Small intestine (tissue), 7 donors: ENCODE measurements around the gene HSD11B1L. TPM values are rescaled to one million over a fixed set of nuclear protein-coding genes. Genes with fewer than 3 reads are reported as not detected.
"Not testable (repeated sequence)": the region's sequence is repeated elsewhere in the genome, so short reads cannot be mapped to it uniquely, and the experiment has no call there.

Experiments
- DNase-seq, 2 donors: peaks; one replicate each; pipeline versions ENCODE4 v3.0.0 to v3.0.0-alpha.2; 2013
- FAIRE-seq: peaks from 2 replicates; lab custom pipeline; 2012; peaks lifted over from hg19 to GRCh38; lab: Jason Lieb, UNC
- H3K27ac ChIP-seq, 3 donors: one replicate each; pipeline ENCODE4 v1.5.1; 2013; ENCODE audit warnings: low read length in 2 of 3, mild to moderate bottlenecking in 2 of 3, control low read depth in 1 of 3, inconsistent platforms in 1 of 3, low read depth in 1 of 3, moderate library complexity in 1 of 3
- H3K27me3 ChIP-seq, 3 donors: one replicate each; pipeline ENCODE4 v1.6.1; 2013; ENCODE audit warnings: low read length in 3 of 3, inconsistent platforms in 1 of 3; ENCODE audit not compliant: control insufficient read depth in 3 of 3, insufficient read depth in 3 of 3
- H3K36me3 ChIP-seq, 3 donors: one replicate each; pipeline ENCODE4 v1.6.1; 2013; ENCODE audit warnings: low read length in 3 of 3, inconsistent platforms in 1 of 3, low read depth in 1 of 3, mild to moderate bottlenecking in 1 of 3, moderate library complexity in 1 of 3; ENCODE audit not compliant: control insufficient read depth in 3 of 3, insufficient read depth in 2 of 3
- H3K4me1 ChIP-seq, 3 donors: one replicate each; pipeline ENCODE4 v1.6.1; 2013; ENCODE audit warnings: low read length in 2 of 3, inconsistent platforms in 1 of 3, low read depth in 1 of 3, mild to moderate bottlenecking in 1 of 3, moderate library complexity in 1 of 3; ENCODE audit not compliant: control insufficient read depth in 3 of 3, insufficient read depth in 2 of 3
- H3K4me3 ChIP-seq, 3 donors: one replicate each; pipeline ENCODE4 v1.5.1; 2013; ENCODE audit warnings: low read length in 3 of 3, control low read depth in 1 of 3, inconsistent platforms in 1 of 3, low read depth in 1 of 3, mild to moderate bottlenecking in 1 of 3, moderate library complexity in 1 of 3
- H3K9me3 ChIP-seq, 2 donors: one replicate each; pipeline ENCODE4 v1.6.1; 2013; ENCODE audit warnings: low read depth in 1 of 2, low read length in 1 of 2; ENCODE audit not compliant: control insufficient read depth in 2 of 2, insufficient read depth in 1 of 2
- WGBS, 3 donors: extraction: QIAGEN DNeasy Blood & Tissue Kit; methylation state at CpG; one replicate each; pipeline ENCODE4 v1.1.7; 2013; 5-methylcytosine and 5-hydroxymethylcytosine counted together
- polyA plus RNA-seq, 4 donors: library from polyadenylated mRNA; stranded (reverse) in 3 of 4; unstranded in 1 of 4; fragments of 200-250 nt in 3 of 4; fragments of 120-200 nt in 1 of 4; gene quantifications; one replicate each; pipeline versions ENCODE4 v1.2.1 to v1.2.3, GENCODE V29; 2013
- donor health status: healthy with polysubstance abuse.
- donor health status: control.
- donor health status: control.
- donor health status: Bipolar disorder and iron deficiency.
- donor health status: healthy.

Gene HSD11B1L
- polyA plus RNA-seq, 4 donors, result 4.5 to 6.0 (median 4.6) TPM

DNA sequence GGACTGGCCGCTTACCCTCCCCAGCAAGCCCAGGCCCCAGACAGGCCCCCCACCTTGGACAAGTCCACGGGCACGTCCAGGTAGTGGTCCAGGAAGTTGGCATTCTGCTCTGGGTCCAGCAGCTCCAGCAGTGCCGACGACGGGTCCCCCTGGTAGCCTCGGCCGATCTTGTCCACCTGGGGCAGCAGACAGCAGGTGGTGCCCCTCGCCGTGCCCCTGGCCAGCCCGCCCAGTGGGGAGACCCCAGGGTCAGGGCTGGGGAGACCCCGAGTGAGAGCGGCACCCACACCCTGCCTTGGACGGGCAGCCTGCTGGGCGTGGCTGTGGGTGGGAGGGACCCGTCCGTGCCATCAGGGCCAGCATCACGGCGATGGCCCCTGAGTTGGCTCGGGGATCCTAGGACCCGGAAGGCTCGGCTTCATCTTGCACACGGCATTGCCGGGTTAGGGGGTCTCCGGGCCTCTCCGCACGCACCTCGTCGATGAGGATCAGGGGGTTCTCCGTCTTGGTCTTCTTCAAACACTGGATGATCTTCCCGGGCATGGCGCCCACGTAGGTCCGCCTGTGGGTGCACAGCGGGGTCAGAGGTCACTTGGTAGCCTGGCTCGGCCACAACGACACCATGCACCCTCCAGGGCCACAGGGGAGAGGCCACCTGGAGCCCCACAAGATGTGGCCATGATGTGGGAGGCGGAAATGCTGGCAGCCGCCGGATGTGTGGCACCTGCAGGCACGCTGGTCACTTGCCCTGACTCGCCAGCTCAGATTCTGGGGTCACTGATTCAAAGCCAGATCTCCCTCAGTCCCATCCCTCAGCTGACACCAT lies 15.6 kb downstream of the HSD11B1L start:
- Histone ChIP-seq H3K9me3 (peaks cover 0 to 5% of the 10 kb centered on the region in 2 donors), H3K4me3 (no peak overlapping the region), H3K36me3 (peaks cover 9 to 97% (median 23%) of the 10 kb centered on the region in 3 donors), H3K27ac (no peak overlapping the region), H3K27me3 (no peaks in the 10 kb centered on the region), H3K4me1 (peaks cover 0 to 14% (median 0%) of the 10 kb centered on the region in 3 donors)
- 84 to 89% (median 88%) methylated on average over 37 to 42 of the region's 42 CpGs for WGBS, 3 donors
- DNase-seq (no peak), FAIRE-seq (no peak)

DNA sequence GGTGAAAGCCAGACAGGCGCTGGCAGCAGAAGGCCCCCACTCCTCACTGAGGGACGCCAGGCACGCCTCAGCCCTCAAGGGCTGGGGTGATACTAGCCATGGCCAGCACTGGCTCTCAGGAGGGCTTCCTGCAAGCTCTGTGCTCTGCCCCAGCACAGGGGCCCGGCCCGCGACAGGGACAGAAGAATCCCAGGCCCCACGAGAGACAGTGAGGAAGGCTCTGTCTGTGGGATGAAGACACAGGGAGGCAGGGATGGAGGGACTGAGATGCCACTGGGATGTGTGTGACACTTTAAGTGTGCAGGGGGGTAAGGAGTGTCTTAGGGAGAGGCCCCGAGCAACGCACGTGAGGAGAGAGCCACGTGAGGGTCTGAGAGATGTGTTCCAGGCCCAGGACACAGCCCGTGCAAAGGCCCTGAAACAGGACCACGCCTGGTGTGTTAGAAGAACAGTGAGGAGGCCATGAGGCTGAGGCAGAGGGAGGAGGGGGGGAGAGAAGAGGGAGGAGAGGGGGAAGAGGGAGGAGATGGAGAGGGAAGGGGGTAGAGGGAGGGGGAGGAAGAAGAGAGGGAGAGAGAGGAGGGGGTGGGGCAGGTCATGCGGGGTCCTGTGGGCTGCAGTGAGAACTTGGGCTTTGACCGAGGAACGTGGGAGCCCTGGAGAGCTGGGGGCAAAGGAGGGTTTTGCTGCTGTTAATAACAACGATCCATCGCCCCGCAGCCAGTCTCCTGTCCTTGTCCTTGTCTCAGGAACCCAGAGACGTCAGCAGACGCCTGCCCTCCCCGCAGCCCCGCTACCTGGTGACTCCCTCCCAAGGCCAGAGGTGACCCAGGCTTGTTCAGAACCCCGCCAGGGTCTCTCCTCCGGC lies 16.4 kb downstream of the HSD11B1L start:
- Histone ChIP-seq H3K36me3 (peaks cover 9 to 88% (median 23%) of the 10 kb centered on the region in 3 donors), H3K4me3 (no peak overlapping the region), H3K27me3 (no peaks in the 10 kb centered on the region), H3K4me1 (peaks cover 0 to 8% (median 0%) of the 10 kb centered on the region in 3 donors), H3K9me3 (peaks cover 0 to 5% of the 10 kb centered on the region in 2 donors), H3K27ac (no peak overlapping the region)
- DNase-seq (no peak), FAIRE-seq (no peak)
- 80% methylated on average over 22 to 25 of the region's 25 CpGs for WGBS, 3 donors

DNA sequence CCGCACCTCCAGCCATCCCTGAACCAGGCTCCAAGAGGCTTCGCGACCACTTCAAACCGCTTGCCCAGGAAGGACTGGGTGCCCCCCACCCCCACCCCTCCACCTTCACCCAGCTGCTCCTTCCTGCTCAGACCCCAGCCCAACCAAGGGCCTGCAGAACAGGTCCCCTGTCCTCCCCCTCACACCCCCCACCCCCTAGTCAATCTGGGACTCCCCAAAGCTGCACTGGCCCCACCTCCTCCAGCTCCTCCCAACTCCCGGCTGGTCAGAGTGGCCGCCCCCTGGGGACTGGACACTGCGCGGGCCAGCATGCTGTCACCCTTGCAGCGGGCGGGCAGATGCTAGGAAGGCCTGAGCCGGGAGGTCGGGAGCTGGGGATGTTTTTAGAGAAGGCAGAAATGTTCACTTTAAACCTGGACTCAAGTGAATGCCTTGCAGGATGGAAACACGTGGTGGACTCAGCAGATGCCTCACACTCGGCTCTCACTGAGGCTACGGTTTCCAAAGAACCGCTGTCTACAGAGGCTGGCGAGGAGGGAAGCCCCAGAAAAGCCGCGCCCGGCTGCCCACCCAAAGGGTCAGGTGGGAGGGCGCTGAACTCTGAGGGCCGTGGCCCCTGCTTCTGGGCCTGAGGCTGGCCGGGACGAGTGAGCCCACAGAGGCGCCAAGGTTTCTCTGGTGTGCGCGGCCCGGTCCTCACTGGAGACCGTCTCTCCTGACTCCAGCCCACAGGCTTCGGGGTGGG lies 17.2 kb downstream of the HSD11B1L start:
- FAIRE-seq (no peak), DNase-seq (no peak)
- Histone ChIP-seq H3K9me3 (peaks cover 0 to 5% of the 10 kb centered on the region in 2 donors), H3K36me3 (peaks cover 9 to 82% (median 23%) of the 10 kb centered on the region in 3 donors), H3K4me1 (no peaks in the 10 kb centered on the region), H3K4me3 (no peak overlapping the region), H3K27ac (no peak overlapping the region), H3K27me3 (no peaks in the 10 kb centered on the region)
- 84 to 89% (median 88%) methylated on average over 25 to 30 of the region's 30 CpGs for WGBS, 3 donors

DNA sequence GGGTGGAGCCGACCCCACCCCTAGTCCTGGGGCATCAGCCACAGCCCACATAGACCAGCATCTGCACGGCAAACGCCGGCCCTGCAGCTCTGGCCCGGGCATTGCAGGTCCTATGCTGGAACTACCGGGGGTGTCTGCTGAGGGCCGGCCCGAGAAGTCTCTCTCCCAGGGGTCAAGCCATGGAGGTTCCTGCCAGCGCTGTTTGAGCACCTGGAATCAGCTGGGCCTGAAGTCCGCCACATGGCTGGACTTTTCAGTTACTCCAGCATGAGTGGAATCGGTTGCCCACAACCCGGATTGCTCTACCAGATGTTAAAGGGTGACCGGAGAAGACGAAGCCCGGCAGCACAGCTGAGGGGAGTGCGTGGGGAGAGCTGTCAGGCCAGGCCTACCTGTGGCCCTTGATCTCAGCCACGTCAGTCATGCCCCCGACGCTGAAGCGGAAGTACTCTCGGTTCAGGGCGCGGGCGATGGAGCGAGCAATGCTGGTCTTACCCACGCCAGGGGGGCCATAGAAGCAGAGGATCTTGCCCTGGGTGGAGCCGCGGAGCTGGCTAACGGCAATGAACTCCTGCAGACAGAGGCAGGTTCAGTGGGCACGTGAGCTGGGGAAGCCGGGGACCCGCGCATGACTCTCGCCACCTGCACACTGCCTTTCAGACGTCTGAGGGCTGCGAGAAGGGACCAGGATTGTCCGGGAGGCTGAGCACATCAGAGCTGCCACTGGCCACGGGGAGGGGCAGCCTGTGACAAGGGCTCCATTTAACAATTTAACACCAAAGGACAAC lies 18.0 kb downstream of the HSD11B1L start:
- peaks cover 0 to 5% of the 10 kb centered on the region in 2 donors for H3K9me3 ChIP-seq
- peaks cover 13 to 82% (median 25%) of the 10 kb centered on the region in 3 donors for H3K36me3 ChIP-seq
- FAIRE-seq, result no peak
- H3K27ac ChIP-seq, result no peak overlapping the region
- H3K4me1 ChIP-seq, result no peaks in the 10 kb centered on the region
- H3K27me3 ChIP-seq, result no peaks in the 10 kb centered on the region
- WGBS, 3 donors, result 86 to 91% (median 90%) methylated on average over 34 to 38 of the region's 38 CpGs
- no peak for DNase-seq
- no peak overlapping the region for H3K4me3 ChIP-seq

DNA sequence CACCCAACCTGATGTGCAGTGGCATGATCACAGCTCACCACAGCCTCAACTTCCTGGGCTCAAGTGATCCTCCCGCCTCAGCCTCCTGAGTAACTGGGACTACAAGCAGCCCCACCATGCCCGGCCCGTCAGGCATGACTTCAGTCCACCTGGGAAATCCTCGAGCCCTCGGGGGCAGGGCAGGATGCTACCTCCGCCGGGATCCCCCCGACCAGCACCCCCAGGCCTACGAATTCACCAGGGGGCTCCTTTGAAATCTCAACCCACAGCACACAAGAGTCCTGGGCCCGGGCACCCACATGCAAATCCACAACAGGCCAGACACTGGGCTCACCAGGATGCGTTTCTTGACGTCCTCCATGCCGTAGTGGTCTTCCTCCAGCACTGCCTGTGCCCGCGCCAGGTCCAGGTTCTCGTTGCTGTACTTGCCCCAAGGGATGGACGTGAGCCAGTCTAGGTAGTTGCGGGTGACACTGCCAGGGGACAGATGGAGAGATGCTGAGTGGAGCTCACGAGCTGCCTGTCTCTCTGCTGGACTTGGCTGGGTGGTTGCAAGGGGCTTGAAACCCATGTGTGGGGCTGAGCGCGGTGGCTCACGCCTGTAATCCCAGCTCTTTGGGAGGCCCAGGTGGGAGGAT lies 19.7 kb downstream of the HSD11B1L start:
- DNase-seq (no peak), FAIRE-seq (no peak)
- H3K27ac ChIP-seq, result no peak overlapping the region
- no peak overlapping the region for H3K4me3 ChIP-seq
- peaks cover 0 to 5% of the 10 kb centered on the region in 2 donors for H3K9me3 ChIP-seq
- peaks cover 10 to 82% (median 27%) of the 10 kb centered on the region in 3 donors for H3K36me3 ChIP-seq
- no peaks in the 10 kb centered on the region for H3K27me3 ChIP-seq
- H3K4me1 ChIP-seq, result no peaks in the 10 kb centered on the region
- WGBS, 3 donors, result 95 to 98% (median 96%) methylated on average over 22 of the region's 22 CpGs

DNA sequence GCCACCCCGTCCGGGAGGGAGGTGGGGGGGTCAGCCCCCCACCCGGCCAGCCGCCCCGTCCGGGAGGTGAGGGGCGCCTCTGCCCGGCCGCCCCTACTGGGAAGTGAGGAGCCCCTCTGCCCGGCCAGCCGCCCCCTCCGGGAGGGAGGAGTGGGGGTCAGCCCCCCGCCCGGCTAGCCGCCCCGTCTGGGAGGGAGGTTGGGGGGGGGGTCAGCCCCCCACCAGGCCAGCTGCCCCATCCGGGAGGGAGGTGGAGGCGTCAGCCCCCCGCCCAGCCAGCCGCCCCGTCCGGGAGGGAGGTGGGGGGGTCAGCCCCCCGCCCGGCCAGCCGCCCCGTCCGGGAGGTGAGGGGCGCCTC lies 21.2 kb downstream of the HSD11B1L start:
- H3K4me3 ChIP-seq, H3K4me1 ChIP-seq, H3K27me3 ChIP-seq, FAIRE-seq, DNase-seq, H3K27ac ChIP-seq, H3K9me3 ChIP-seq: not testable (repeated sequence)
- WGBS, 3 donors, result 91 to 100% (median 96%) methylated on average over 4 to 19 of the region's 28 CpGs
- H3K36me3 ChIP-seq, result peaks cover 14 to 82% (median 21%) of the 10 kb centered on the region in 3 donors
